Activated T-cell treated with anti-CD3 and anti-CD28 coated beads, Interleukin-2, amount 50 U/mL, for 48 hours (primary cell): ENCODE data around the gene NEAT1.

ENCODE experiments used
- DNase-seq, 2 experiments: peaks; one replicate each; pipeline ENCODE4 v3.0.0-alpha.2; 2020

The NEAT1 gene

GRCh38 chr11:65422633-65423515 is at the start of gene NEAT1:
TSS of gene NEAT1 (plus strand) at chr11:65422798.
- peak; percentile 98 to 99 for DNase-seq

GRCh38 chr11:65373839-65374580 is 48.6 kb upstream of the NEAT1 start:
- DNase-seq: no peak

GRCh38 chr11:65375012-65375411 is 47.6 kb upstream of the NEAT1 start:
- DNase-seq: no peak

GRCh38 chr11:65376138-65376713 is 46.4 kb upstream of the NEAT1 start:
- no peak for DNase-seq

GRCh38 chr11:65377036-65377435 is 45.6 kb upstream of the NEAT1 start:
- DNase-seq: no peak

GRCh38 chr11:65377777-65378176 is 44.8 kb upstream of the NEAT1 start:
- DNase-seq: no peak

GRCh38 chr11:65378208-65378927 is 44.2 kb upstream of the NEAT1 start:
- DNase-seq: no peak

- no peak for DNase-seq
Measured at GRCh38 chr11:65378928-65379638, 43.5 kb upstream of the NEAT1 start.

- DNase-seq: no peak
Measured at GRCh38 chr11:65379698-65380459, 42.7 kb upstream of the NEAT1 start.

GRCh38 chr11:65380460-65381119 is 42.0 kb upstream of the NEAT1 start:
- DNase-seq: no peak

GRCh38 chr11:65381716-65382032 is 40.9 kb upstream of the NEAT1 start:
- DNase-seq: no peak

GRCh38 chr11:65382033-65382803 is 40.4 kb upstream of the NEAT1 start, which contains the start of gene SLC25A45:
TSS of gene SLC25A45 (minus strand) at chr11:65382646. CDS start at chr11:65381951, 695 bp downstream.
- DNase-seq: peak; percentile 94 to 95

GRCh38 chr11:65382804-65383368 is 39.7 kb upstream of the NEAT1 start:
- no peak for DNase-seq

GRCh38 chr11:65383778-65384177 is 38.8 kb upstream of the NEAT1 start:
- no peak for DNase-seq

- DNase-seq: no peak
Measured at GRCh38 chr11:65384301-65384889, 38.2 kb upstream of the NEAT1 start.

- peak; percentile 89 to 91 for DNase-seq
Measured at GRCh38 chr11:65386307-65387140, 36.1 kb upstream of the NEAT1 start, which contains the start of gene FRMD8. TSS of gene FRMD8 (plus strand) at chr11:65386637. CDS start at chr11:65387037, 400 bp downstream.

GRCh38 chr11:65388731-65389130 is 33.9 kb upstream of the NEAT1 start:
- DNase-seq: no peak

GRCh38 chr11:65389294-65389980 is 33.2 kb upstream of the NEAT1 start:
- DNase-seq: no peak
